GM18502 (cell line): ENCODE measurements around the gene CDH20.
"Not testable (repeated sequence)": the region's sequence is repeated elsewhere in the genome, so short reads cannot be mapped to it uniquely, and the experiment has no call there.

Source experiments
- ATAC-seq: cut with Tn5 transposase; IDR thresholded peaks from one replicate; pipeline ENCODE4 v1.9.1; 2021; ENCODE audit warnings: mild to moderate bottlenecking; ENCODE audit not compliant: unreplicated experiment, poor library complexity

Gene CDH20

GRCh38 chr18:61337527-61337926 lies 4.3 kb downstream of the CDH20 start:
- no peak for ATAC-seq

GRCh38 chr18:61340148-61340547 lies 6.9 kb downstream of the CDH20 start:
- ATAC-seq = no peak

DNA sequence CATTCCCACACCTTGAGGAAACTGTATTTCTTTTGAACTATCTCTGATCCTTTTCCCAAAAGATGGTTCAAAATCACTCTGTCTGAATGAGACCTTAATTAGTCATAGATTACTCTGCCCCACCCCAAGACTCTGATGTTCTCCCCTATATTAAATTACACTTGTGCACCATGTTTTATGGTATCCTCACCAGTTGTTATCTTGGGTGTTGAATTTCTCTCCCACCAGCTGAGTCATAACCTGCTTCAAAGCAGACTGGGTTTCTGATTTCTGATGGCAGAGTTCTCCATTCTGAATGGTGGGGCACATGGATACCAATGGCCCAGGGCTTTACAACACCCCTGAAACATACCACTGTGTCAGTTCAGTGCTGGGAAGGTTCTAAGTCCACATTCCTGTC lies 15.0 kb downstream of the CDH20 start:
- ATAC-seq = no peak

- no peak for ATAC-seq
Measured at GRCh38 chr18:61350578-61350977, 17.3 kb downstream of the CDH20 start.

DNA sequence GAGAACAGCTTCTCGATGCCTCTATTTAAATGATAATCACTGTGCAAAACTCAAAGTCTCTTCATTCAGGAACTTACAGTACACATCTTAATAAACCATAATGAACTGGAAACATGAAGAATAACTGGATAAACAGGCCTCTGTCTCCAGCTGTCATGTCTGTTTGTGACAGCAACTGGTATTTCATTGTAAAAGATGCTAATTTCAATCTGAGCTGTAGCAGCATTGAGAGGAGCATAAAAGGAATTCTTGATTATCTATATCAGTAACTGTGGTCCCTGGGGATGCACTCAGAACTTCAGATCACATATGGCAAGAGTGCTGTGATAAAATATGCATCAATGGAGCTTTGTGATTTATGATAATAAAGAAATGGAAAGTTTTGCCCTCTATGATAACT lies 18.8 kb downstream of the CDH20 start:
- ATAC-seq = no peak

- no peak for ATAC-seq
Measured at GRCh38 chr18:61352611-61353010, 19.4 kb downstream of the CDH20 start.

DNA sequence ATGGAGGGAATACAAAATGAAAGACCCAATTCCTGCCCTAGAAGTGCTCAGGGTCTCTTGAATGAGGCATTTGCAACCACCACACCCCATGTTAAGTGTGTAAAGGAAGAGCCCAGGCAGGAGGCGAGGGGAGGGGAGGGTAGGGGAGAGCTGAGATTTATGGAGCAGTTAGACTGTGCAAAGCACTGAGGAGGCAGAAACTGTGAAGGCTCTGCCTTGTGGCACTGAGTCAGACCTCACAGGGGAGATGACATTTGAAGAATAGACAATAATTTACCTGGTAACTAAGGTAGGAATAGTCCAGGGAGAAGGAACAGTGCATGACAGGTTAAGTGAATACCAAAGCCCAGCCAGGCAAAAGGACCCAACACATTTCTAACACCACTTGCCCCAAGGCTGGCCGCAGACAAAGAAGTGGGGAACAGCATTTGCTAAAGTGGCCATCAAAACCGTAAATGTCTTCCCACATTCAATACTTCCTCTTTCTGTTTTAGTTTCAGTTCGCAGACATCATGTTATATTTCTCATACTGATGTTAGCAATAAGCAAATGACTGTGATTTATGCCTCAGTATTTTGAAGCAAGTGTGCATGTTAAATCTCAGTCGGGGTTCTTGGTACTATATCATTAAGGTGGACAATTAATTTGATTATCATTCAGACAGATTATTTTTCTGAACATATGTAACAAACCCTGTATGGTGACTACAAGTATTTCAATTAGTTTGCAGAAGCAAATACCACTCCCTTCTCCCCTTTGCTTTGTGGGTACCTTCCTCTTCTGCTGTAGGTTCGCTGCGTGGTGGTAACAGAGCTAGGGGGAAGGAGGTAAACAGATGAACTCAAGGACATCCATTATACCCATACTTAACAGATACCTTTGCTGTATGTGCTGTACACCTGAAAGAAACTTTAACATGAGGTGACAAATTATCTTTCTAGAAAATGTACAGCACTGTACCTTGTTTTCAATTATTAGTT lies 27.5 kb downstream of the CDH20 start:
- peak; percentile 99 for ATAC-seq

- no peak for ATAC-seq
Measured at GRCh38 chr18:61362511-61362910, 29.3 kb downstream of the CDH20 start.

DNA sequence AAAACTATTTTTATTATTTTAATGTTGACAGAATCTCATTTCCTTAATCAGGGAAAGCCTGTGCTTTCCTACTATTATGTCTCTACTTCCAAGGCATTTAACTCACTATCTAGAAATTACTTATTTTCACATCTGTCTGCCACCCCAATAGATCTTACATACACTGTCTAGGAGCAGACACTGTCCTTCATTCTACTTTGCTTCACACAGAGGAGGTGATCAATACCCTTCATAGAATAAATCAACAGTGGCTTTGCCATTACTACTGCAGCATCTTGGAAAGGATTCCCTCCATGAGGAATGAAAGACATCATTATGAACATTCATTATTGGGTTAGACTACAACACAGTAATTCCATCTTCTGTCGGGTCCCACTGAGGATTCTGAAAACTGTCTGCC lies 31.7 kb downstream of the CDH20 start:
- no peak for ATAC-seq

GRCh38 chr18:61368001-61368400 lies 34.8 kb downstream of the CDH20 start:
- ATAC-seq = no peak

DNA sequence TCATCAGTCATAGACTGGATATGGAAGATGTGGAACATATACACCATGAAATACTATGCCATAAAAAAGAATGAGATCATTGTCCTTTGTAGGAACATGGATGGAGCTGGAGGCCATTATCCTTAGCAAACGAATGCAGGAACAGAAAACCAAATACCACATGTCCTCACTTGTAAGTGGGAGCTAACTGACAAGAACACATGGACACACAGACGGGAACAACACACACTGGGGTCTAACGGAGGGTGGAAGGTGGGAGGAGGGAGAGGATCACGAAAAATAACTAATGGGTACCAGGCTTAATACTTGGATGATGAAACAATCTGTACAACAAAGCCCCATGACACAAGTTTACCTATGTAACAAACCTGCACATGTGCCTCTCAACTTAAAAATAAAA lies 36.4 kb downstream of the CDH20 start:
- ATAC-seq = not testable (repeated sequence)

DNA sequence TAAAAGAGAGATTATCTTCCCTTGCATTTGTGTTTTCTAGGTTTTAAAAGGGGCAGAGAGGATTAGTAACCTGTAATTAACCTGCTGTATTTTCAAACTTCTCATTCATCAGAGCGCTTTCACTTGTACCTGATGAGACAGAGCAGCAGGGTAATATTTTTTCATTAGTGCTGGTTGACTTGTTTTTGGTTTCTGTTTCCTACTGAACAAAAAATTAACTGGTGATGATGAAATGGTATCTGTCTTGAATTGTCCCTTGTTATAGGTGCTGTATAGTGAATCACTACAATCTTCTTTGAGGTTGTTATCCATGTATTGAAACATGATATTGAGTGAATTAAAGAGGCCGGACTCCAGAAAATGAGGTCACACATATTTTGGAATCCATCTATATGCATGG lies 37.9 kb downstream of the CDH20 start:
- no peak for ATAC-seq

- ATAC-seq = no peak
Measured at GRCh38 chr18:61379827-61380226, 46.6 kb downstream of the CDH20 start.

DNA sequence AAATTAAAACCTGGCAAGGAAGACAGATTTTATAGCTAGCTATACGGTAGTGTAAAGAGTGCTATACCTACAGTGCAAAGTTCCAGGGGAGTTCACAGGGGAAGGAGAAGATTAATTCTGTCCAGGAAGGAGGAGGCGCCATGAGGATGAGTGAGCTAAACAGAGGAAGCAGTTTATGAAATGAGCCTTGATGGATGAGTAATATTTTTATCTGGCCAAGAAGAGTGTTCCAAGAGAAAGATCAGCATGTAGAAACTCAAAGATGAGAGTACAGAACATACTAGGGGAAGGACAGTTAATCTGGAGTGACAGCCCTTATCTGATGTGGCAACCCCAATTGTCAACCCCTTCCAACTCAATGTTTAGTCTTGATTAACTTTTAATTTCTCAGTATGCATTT lies 54.8 kb downstream of the CDH20 start:
- no peak for ATAC-seq

DNA sequence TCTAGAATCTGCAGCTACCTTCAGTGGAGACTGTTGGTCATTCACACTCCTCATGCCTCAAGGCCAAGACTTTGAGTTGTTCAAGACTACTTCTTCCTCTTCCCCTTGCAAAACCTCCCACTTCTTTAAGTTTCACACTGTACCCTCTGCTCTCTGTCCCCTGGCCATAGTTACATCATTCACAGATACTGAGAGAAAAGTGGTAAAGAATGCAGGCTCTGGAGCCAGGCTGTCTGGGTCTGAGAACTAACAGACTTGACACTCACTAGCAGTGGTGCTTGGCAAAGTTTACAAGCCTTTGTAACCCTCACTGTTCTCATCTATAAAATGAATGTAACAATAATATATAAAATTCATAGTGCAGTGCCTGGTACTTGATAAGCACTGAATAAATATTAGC lies 61.8 kb downstream of the CDH20 start:
- no peak for ATAC-seq

DNA sequence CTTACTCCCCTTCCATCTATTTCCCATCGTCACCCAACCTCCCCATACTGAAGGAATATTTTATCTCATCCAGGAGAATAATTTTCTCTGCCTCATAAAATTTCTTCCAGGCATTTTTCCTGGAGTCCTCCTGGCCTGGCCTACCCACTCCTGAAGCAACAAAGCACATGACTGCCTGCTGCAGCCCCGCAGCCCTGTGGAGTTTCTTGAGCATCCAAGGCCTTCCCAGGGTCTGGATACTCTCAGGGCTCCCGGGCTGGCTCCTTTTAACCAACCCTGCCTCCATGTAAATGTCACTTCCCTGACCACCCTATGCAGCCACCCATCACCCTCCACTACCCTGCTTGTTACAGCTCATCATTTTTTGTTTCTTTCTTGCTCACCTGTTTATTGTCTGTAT lies 64.0 kb downstream of the CDH20 start:
- no peak for ATAC-seq

GRCh38 chr18:61398961-61399705 lies 65.9 kb downstream of the CDH20 start:
- ATAC-seq = no peak

DNA sequence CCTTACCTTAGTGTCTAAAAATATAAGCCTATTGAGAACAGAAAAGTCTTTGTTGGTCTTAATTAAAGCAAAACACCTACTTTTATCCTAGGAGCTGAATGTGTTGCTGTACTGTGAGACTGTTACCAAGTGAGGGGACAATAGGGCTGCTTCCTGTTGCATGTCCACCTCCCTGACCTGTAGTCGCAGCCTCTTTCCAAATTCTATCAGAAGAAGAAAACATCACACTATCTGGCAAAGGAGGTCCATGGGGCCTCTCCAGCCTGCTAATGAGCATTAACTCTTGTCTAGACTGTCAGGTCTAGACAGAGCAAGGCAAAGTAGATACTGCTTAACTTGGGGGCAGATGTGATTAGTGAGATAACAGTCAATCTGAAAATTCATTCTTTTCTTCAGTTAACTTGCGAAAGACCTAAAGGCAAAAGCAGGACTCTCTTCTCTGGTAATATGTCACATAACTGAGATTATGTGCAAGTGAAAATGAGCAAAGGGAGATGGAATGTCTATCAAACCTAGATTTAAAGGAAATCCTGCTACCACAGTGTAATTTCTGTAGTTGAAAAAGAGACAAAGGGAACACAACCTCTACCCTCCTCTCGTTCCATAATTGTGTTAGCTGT lies 66.9 kb downstream of the CDH20 start:
- no peak for ATAC-seq

GRCh38 chr18:61400716-61401115 lies 67.5 kb downstream of the CDH20 start:
- no peak for ATAC-seq

DNA sequence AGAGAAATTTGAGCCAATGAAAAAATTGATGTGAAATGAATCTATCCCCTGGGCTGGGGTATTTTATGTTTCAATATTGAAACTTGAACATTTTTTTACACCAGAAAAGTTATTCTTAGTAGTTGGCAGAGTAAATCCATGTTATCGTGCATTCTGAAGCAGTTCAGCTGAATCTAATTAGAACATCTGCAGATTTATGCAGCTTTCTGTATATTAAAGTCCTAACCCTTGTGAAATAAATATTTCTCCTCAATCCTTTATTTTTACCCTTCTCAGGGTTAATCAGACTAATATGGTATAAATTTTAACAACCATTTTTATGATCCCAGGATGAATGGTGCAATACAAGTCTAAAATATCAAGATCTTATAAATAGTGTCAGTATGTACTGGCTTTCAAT lies 69.5 kb downstream of the CDH20 start:
- no peak for ATAC-seq

DNA sequence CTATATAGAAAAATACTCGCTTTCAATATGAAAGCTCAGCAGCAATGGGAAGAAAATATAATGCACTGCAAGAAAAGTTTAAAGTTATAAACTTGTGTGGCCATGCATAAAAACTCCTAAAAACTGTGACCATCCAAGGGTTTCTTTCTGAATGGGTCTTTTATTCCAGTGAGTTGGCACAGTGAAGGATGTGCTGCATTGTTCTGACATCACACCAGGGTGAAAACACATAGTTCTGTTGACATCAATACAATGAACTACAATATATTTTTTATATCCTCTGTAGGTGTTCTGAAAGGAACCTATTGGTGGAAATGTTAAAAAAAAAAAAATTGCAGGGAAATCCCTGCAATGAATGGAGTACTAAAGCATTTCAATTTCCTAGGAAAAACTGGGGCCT lies 80.2 kb downstream of the CDH20 start:
- ATAC-seq = no peak
